ENCODE measurements around the gene CELA2A. TPM values are rescaled to one million over a fixed set of nuclear protein-coding genes. Genes with fewer than 3 reads are reported as not detected.
"Not testable (repeated sequence)": the region's sequence is repeated elsewhere in the genome, so short reads cannot be mapped to it uniquely, and the experiment has no call there.

Gene CELA2A
- polyA plus RNA-seq, 1 donor, result 0.84 TPM

DNA sequence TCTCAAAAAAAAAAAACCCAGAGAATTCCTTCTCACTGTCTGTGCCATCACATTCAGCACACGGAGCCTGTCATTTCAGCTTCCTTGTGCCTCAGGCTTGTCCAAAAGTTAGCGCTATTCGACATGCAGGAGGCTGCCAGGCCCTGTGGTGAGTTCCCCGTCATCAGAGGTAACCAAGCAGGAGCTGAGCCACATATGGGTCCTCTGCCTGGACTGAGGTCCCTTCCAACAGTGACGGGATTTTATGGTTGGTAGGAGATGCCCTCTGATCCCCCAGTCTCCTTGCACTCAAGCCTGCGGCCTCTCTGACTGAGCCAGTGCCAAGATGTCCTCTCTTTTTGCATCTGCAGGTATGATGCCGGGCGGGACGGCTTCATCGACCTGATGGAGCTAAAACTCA, 31.0 kb upstream of the CELA2A start:
- DNase-seq, result no peak

DNA sequence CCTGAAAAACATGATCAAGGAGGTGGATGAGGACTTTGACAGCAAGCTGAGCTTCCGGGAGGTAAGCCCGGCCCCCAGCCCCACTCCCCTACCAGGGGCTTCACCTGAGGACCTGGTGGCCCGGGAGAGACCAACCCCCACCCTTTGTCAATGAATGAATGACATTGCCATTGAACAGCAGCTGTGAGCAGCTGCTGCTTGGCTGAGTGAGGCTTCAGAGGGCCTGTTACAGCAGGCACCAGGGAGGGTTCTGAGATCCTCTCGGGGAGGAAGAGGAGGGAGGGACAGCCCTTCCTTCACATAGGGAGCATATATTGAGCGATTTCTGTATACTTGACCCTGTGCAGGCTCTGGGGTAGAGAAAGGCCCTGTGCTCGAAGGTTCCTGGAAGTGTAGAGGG, 30.6 kb upstream of the CELA2A start:
- DNase-seq, result no peak

DNA sequence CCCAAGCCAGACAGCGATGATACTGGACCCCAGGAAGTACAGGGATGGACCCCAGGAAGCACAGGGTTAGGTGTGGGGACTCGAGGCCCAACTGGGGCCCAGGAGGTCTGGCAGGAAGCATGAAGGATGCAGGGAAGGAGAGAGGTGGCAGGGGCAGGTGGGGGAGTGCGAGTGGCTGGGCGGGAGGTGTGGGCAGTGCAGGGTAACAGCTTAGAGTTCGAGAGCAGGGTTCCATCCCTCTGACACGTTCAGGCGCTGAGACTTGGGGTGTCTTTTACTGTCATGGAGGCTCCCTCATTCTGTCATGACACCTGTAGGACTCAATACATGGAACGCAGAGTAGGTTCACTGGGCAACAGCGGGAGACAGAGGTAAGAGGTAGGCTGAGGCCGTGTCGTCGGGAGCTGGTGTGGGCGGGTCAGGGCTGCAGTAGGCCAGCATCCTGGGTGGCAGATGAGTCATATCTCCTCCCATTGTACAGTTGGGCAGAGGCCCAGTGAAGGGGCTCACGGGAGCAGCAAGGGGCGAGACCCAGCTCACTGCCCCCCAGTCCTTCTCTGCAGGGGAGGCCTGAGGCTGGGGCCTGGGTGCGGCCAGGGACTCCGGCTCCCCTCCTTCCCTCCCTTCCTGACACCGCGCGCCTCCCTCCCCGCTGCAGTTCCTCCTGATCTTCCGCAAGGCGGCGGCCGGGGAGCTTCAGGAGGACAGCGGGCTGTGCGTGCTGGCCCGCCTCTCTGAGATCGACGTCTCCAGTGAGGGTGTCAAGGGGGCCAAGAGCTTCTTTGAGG, 29.8 kb upstream of the CELA2A start:
- peak; percentile 39 for DNase-seq

DNA sequence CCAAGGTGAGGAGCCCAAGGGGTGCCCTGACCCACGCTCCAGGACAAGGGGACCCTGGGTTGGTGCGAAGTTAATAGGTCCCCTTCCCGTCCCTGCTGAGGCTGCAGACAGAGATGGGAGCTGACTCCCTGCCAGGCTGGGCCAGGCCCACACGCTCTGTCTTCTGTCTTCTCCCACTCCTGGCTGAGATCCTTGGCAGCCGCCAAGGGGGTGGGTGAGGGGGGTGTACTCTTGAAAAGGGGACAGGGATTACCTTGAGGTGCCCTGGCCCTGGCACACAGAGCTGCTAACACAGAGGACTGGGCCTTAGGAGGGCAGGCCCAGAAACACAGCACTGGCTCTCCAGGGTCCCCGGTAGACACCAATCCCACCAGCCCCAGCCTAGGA, 29.3 kb upstream of the CELA2A start:
- DNase-seq, result no peak

DNA sequence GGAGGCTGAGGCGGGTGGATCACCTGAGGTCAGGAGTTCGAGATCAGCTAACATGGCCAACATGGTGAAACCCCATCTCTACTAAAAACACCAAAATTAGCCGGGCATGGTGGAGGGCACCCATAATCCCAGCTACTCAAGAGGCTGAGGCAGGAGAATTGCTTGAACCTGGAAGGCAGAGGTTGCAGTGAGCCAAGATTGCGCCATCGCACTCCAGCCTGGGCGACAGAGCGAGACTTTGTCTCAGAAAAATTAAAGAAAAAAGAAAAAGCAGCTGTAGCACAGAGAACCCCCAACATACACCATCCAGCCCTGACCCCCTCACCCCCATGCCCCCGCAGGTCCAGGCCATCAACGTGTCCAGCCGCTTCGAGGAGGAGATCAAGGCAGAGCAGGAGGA, 28.3 kb upstream of the CELA2A start:
- DNase-seq, result not testable (repeated sequence)

DNA sequence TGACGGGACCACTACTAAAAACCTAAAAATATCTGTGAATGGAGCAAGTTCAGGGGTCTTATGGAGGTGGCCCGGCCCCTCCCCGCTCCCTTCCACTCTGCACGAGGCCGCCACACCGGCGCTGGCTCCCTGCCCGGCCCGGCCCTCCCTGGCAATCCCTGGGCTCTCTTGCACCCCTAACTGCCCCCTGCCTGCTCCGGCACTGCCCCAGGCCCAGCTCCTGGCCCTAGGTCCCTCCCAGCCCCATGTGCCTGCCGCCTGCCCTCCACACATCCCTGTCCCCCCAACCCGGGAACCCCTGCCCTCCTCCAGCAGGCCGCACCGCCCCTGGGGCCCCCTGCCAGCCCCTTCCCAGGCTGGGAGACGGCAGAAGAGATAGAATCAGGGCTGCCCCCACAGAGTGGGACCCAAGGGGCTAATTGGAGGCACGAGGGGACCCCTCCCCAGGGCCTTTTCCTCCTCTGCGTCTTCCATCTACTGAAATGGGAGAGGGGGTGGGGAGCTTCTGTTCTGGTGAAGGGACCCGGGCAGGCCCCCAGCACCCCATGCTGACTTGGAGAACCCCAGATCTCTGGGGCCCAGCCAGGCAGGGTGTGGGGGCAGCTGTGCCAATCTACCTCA, 27.6 kb upstream of the CELA2A start:
- no peak for DNase-seq

DNA sequence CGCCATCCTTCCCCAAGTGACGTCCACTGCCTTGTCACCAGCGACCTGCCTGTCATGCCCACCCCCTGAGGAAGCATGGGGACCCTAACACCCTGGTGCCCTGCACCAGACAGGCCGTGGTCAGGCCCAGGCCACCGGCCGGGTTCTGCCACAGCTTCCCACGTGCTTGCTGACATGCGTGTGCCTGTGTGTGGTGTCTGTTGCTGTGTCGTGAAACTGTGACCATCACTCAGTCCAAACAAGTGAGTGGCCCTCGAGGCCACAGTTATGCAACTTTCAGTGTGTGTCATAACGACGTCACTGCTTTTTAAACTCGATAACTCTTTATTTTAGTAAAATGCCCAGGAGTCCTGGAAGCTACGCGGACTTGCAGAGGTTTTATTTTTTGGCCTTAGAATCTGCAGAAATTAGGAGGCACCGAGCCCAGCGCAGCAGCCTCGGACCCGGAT, 26.8 kb upstream of the CELA2A start:
- no peak for DNase-seq

DNA sequence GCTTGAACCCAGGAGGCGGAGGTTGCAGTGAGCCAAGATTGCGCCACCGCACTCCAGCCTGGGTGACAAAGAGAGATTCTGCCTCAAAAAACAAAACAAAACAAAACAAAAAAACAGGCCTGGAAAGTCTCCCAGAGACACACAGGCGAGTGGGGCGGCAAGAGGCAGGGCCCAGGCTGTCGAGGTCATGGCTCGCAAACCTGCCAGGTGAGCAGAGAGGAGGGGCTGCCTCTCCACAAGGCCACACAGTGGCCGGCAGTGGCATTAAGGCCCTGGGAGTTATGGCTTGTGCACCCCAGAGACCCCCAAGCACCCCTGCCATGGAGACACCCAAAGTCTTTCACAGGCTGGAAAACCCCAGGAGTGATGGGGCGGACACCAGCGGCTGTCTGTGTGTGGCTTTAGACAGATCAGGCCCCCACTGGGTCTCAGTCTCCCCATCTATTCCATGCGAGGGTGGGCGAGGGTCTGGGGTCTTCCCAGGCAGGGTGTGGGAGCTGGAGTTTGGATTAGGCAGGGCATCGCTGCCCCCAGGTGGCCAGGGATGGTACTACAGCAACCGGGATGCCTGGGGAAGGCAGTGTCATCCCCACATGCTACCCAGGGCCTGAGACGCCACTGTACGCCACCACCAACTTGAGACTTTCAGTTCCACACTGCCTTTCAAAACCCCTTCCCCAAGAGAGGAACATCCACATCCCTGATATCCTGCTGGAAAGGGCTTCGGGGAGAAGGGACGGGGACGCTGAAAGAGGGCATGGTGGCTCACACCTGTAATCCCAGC, 25.6 kb upstream of the CELA2A start:
- peak; percentile 66 for DNase-seq

DNA sequence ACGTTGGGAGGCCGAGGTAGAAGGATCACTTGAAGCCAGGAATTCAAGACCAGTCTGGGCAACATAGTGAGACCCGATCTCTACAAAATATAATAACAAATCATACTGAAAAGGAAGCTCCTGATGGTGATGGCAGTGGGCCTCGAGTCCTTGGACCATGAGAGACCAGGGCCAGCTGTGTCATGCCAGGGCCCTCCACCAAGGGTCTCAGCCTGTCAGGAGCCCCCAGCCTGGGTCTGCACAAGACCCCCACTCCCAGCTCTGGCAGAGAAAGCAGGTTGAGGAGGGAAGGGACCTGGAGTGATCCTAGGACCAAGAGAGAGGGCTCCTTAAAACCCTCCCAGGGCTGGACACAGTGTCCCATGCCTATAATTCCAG, 25.0 kb upstream of the CELA2A start:
- DNase-seq, result no peak

DNA sequence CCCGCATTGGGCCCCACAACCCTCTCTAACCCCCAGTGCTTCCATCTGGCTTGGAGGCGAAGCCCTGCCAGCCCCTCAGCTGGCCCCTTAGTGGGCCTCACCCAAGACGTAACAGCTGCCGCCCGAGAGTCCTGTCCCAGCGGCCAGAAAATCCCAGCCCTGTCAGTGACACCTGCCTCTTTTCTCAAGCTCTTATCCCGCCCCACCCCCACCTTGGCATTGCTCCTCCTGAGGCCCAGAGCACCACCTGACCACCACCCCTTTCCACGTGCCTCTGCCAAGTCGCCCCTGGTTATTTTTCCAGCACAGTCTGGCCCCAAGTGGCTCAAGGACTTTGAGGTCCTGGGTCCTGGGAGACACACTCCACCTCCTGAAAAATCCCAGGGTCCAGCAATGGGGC, 24.2 kb upstream of the CELA2A start:
- DNase-seq, result no peak

DNA sequence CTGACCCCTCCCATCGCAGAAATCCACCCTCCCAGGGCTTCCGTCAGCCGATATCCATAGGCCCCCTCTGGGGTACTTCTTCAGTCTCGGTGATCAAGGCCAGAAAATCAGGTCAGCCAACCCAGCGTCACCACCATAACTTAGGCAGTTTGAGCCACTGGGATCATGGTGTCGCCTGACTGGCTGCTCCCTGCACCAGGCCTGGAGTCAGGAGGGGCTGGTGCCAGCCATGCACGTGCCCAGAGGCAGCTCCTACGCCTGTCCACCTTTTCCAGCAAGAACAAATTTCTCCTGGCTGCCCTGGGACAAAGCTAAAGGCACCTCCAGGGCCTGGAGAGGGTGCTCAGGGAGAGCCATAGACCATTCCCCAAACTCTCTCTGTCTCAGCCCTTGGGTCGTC, 23.1 kb upstream of the CELA2A start:
- no peak for DNase-seq

DNA sequence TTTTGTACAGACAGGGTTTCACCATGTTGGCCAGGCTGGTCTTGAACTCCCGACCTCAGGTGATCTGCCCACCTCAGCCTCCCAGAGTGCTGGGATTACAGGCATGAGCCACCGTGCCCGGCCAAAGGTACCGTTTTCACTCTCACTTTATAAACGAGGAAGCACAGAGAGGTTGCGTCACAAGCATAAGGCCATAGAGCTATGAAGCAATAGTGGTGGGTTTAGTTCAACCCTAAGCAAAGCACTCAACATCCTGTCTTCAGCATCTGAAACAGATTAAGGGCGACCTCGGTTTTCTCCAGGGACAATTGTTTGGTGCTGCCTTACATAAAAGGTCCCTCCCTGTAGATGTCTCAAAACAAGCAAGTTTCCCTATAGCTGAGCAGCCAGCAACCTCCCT, 21.8 kb upstream of the CELA2A start:
- DNase-seq, result not testable (repeated sequence)

DNA sequence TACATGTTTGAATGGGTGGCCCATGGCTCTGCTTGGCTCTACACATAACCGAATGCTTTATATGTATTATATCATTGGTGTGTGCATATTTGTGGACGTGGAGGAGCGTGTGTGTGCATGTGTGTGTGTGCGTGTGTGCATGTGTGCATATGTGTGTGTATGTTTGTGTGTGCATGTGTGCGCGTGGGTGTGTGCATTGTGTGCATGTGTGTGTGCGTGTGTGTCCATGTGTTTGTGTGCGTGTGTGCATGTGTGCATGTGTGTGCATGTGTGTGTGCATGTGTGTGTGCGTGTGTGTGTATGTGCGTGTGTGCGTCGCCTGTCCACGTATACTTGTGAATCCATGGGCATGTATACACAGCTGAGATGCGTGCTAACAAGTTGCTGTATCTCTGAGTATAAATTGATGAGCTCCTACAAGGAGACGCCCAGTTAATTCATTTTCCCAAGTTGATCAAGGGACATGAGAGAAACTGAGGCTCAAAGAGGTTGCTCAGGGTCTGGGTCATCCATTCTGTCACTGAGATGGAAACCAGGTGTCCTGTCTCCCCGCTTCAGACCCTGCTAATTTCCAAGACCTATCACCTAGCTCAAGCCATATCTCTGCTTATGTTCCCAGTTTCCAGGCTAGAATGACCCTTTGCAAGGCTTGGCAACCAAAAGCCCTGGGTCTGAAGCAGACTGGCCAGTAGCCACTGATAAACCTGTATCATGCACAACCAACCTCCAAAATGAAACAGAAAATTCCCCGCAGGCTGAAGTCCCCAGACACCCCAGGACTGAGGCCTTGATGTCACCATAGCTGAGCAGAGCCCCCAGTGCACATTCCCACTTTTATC, 21.1 kb upstream of the CELA2A start:
- DNase-seq, result no peak

DNA sequence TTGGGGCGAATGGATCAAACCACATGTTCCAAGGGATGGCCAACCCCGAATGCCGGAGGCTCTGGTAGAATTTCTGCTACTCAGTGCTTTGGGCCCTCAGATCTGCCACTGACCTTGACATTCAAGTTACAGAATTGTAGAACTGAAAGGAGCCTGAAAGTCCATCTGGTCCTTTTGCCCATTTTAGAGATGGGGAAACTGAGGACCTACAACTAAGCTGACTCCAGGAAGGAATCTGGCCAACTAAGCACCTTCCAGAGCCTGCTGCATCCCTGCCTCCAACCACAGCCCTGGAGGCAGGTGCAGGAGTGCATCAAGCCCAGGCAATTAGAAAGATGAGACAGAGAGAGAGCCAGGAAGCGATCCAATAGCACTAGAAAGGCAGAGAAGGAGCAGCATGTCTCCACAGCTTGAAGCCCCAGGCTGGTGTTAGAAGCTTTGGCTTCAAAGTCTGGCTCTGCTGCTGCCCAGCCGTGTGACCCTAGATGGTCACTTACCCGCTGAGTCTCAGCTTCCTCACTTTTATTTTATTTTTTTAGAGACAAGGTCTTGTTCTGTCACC, 19.6 kb upstream of the CELA2A start:
- no peak for DNase-seq

DNA sequence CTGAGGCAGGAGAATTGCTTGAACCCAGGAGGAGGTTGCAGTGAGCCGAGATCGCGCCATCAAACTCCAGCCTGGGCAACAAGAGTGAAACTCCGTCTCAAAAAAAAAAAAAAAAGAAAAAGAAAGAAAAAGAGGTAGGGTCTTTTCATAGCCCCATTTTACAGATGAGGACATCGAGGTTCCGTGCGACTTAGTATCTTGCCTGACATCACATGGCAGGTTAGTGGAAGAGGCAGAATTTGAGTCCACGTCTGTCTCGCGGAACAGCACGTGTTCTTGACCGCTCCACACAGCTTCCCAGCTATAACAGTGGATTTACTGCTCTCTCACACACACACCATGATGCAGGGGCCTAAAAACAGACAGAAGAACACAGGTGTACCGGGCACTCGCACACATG, 17.2 kb upstream of the CELA2A start:
- no peak for DNase-seq

DNA sequence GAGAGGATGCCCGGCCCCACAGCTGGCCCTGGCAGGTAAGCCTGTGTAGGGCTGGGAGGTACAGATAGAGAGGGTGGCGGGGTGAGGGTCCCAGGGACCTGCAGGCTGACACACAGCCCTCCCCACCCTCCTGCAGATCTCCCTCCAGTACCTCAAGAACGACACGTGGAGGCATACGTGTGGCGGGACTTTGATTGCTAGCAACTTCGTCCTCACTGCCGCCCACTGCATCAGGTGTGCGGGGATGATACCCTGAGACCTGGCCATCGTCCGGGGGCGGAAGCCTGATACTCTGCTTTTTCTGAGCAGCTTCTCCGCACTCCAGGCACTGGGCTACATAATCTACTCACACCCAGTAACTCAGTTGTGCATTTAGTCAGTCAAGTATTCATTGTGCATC, 16.2 kb upstream of the CELA2A start:
- DNase-seq, result no peak

DNA sequence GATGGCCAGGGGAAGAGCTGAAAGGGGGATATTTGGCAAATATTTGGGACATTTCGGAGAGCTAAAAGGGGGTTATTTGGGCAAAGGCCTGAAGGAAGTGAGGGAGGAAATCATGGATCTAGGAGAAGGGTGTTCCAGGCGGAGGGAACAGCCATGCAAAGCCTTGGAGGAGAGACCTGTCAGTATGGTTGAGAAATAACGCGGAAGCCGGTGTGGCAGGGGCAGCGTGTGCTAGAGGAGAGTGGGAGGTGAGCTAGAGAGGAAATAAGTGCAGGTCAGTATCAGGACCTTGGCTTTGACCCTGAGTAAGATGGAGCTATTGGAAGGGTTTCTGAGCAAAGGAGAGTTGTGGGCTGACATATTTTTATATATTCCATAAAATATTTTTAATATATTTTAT, 15.3 kb upstream of the CELA2A start:
- no peak for DNase-seq

DNA sequence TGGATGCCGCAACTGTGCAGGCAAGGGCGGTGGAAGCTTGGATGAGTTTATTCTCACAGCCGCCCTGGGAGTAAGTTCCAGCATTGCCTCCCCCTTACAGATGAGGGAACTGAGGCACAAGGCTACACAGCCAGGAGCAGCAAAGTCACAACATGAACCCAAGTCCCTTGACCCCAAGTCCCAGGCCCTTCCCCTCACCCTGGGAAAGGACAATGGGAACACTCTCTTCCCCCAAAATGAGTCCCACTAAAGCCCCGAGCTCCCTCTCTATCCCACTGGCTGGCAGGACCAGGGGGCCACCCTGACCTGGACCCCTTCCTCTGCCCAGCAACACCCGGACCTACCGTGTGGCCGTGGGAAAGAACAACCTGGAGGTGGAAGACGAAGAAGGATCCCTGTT, 14.4 kb upstream of the CELA2A start:
- DNase-seq, result no peak

DNA sequence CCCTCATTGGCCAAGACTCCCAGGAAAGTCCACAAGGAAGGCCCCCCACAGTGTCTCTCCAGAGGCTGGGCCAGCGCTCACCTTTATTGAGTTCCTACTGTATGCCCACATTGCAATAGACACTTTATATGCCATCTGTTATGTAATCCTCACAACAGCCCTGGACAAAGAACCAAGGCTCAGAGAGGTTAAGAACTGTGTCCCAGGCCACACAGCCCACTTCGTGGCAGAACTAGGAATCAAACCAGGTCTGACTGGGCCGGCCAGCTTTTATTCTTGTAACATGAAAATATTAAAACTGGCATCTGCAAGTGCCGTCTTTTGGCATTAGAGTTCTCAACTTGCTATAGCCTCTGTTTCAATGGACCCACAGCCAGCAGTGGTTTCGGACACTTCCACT, 13.8 kb upstream of the CELA2A start:
- DNase-seq, result no peak

DNA sequence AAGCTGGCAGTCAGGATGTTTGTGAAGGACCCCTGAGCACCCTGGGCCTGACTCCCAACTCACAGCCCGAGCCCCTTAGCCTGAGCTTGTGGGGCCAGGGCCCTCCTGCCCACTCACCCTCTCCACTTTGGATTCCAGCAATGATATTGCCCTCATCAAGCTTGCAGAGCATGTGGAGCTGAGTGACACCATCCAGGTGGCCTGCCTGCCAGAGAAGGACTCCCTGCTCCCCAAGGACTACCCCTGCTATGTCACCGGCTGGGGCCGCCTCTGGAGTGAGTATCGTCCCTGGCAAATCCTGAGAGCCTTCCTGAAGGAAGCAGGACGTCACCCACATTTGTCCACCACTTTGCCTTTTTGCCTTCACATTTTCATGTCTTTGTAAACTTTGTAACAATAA, 13.3 kb upstream of the CELA2A start:
- no peak for DNase-seq

DNA sequence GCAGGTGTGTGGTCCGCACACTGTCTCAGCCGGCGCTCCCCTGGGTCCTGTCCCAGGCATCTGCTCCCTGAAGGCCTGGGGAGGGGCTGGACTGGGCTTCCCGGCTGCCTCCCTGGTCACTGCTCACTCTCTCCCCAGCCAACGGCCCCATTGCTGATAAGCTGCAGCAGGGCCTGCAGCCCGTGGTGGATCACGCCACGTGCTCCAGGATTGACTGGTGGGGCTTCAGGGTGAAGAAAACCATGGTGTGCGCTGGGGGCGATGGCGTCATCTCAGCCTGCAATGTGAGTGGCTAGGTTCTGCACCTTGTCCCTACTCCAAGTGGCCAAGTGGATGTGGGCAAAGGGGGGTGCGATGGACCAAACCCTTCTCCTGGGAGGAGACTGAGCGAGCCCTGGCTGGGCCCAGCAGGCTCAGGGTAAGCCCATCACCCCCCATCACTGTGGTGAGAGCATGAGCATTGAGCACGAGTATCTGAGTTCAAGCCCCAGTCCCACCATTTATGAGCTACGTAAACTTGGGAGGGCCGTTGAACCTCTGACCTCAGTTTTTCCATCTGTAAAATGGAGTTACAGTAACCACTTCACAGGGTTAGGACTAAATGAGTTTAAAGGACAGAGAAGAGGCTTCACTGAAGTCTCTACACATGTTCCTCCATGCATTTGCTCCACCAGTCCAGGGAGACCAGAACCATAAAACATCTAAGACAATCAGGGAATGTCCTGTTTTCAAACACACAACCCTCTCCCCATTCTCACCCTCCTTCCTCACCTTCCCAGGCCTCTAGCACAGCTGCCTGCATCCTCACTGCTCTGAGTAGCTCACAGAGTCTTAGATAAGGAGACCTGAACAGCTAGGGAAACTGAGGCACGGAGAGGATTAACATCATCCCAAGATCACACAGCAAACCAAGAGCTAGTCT, 11.8 kb upstream of the CELA2A start:
- DNase-seq, result no peak

Measured in hindlimb muscle (tissue), 1 donor.